ENCODE results near the gene ZFYVE28. TPM values are rescaled to one million over a fixed set of nuclear protein-coding genes. Genes with fewer than 3 reads are reported as not detected.

The ZFYVE28 gene
- total RNA-seq, 1 donor from 2014 or later, result 0.44 TPM

DNA sequence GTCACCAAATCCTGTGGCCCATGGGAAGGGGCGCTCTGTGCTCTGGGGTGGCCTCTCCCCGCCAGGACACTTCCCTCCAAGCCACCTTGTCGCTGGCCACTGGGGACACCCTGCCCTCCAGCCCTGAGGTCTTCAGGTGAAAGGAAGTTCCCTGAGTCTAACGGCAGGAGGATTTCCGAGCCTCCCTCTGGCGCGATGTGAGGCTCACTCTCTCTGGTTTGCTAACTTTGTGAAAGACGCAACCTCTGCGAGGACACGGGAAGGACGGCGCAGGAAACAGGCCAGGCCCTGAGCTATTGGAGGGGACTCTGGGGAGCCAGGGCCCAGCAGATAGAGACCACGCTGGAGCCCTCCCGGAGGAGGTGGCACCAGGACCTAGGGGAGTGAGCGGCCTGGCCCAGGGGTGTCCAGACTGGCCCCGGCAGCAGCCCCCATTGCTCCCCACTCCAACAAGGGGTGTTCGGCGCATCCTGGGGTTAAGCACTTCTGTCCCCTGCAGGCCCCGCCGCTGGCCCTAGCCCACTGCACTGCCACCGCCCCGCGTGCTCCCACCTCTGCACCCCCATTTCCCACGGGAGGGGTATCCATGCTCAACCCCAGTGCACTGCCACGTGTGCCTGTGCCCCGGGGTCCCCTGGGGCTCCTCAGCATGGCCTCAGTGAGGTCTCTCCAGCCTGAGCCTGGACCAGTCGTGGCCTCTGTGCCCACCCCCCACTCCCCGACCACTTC, 84.4 kb downstream of the ZFYVE28 start:
- H3K27ac Mint-ChIP-seq (ENCODE audit: unreplicated experiment), result no peak overlapping the region
- TF ChIP-seq, protein P1, sequence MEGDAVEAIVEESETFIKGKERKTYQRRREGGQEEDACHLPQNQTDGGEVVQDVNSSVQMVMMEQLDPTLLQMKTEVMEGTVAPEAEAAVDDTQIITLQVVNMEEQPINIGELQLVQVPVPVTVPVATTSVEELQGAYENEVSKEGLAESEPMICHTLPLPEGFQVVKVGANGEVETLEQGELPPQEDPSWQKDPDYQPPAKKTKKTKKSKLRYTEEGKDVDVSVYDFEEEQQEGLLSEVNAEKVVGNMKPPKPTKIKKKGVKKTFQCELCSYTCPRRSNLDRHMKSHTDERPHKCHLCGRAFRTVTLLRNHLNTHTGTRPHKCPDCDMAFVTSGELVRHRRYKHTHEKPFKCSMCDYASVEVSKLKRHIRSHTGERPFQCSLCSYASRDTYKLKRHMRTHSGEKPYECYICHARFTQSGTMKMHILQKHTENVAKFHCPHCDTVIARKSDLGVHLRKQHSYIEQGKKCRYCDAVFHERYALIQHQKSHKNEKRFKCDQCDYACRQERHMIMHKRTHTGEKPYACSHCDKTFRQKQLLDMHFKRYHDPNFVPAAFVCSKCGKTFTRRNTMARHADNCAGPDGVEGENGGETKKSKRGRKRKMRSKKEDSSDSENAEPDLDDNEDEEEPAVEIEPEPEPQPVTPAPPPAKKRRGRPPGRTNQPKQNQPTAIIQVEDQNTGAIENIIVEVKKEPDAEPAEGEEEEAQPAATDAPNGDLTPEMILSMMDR (IDR thresholded peaks at IDR 0.05; ENCODE audit: unreplicated experiment), result no peak

DNA sequence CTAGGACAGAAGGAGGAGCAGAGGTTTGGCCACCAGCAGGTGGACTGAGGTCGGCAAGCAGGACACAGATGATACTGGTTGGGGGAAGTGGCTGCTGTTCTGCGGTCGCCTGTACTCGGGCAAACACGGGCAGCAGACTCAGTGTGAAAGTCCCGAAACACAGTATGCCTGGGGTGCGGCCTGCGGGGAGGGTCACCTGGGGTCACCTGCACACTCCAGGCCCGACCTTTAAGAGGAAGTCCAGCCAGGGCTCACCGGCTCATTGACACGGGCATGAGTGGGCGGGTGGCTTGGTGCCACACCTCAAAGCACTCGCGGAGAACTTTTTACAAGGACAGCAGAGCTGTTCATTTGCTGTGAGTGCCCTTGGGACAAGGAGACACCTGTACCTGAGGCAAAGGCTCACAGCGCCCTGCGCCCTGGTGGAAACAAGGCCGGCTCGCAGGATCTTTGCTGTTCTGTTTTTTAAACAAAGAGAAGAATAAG, 85.0 kb downstream of the ZFYVE28 start:
- peak; percentile 3 for DNase-seq (ENCODE audit: low spot score)
- Mint-ChIP-seq H3K4me1 (ENCODE audit: unreplicated experiment) (peaks cover 4% of the 10 kb centered on the region), H3K36me3 (ENCODE audit: low read depth, unreplicated experiment) (peaks cover 6% of the 10 kb centered on the region), H3K9me3 (ENCODE audit: unreplicated experiment) (no peaks in the 10 kb centered on the region), H3K4me3 (ENCODE audit: unreplicated experiment) (no peak overlapping the region), H3K27ac (ENCODE audit: unreplicated experiment) (no peak overlapping the region), H3K27me3 (ENCODE audit: unreplicated experiment) (peaks cover 5% of the 10 kb centered on the region)
- TF ChIP-seq, protein P1 (IDR thresholded peaks at IDR 0.05; ENCODE audit: unreplicated experiment), result no peak

More for the DNA sequence above, 84.4 kb downstream of the ZFYVE28 start:
- peaks cover 5% of the 10 kb centered on the region for H3K27me3 Mint-ChIP-seq (ENCODE audit: unreplicated experiment)
- H3K9me3 Mint-ChIP-seq (ENCODE audit: unreplicated experiment), result no peaks in the 10 kb centered on the region
- H3K4me1 Mint-ChIP-seq (ENCODE audit: unreplicated experiment), result peaks cover 4% of the 10 kb centered on the region
- peaks cover 6% of the 10 kb centered on the region for H3K36me3 Mint-ChIP-seq (ENCODE audit: low read depth, unreplicated experiment)
- no peak overlapping the region for H3K4me3 Mint-ChIP-seq (ENCODE audit: unreplicated experiment)
- DNase-seq (ENCODE audit: low spot score), result peak; percentile 2

DNA sequence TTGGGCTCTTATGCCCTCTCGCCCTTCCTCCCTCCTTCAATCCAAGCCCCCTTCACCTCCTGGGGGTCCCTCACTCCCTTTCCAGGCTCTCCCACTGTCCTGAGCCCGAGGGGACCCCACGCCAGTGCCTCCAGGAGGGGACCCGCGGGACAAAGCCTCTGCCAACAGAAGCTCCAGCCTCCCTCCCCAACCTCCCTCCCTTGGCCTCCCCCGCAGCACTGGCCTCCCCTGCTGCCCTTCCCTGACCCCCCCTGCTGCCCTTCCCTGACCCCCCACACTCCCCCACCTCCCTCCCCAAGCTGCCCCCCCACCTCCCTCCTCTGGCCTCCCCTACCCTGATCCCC, 85.5 kb downstream of the ZFYVE28 start:
- DNase-seq (ENCODE audit: low spot score), result no peak
- H3K4me1 Mint-ChIP-seq (ENCODE audit: unreplicated experiment), result peaks cover 4% of the 10 kb centered on the region
- H3K27me3 Mint-ChIP-seq (ENCODE audit: unreplicated experiment), result peaks cover 5% of the 10 kb centered on the region
- peaks cover 6% of the 10 kb centered on the region for H3K36me3 Mint-ChIP-seq (ENCODE audit: low read depth, unreplicated experiment)
- no peaks in the 10 kb centered on the region for H3K9me3 Mint-ChIP-seq (ENCODE audit: unreplicated experiment)
- TF ChIP-seq, protein P1 (IDR thresholded peaks at IDR 0.05; ENCODE audit: unreplicated experiment), result no peak
- H3K27ac Mint-ChIP-seq (ENCODE audit: unreplicated experiment), result no peak overlapping the region
- no peak overlapping the region for H3K4me3 Mint-ChIP-seq (ENCODE audit: unreplicated experiment)

DNA sequence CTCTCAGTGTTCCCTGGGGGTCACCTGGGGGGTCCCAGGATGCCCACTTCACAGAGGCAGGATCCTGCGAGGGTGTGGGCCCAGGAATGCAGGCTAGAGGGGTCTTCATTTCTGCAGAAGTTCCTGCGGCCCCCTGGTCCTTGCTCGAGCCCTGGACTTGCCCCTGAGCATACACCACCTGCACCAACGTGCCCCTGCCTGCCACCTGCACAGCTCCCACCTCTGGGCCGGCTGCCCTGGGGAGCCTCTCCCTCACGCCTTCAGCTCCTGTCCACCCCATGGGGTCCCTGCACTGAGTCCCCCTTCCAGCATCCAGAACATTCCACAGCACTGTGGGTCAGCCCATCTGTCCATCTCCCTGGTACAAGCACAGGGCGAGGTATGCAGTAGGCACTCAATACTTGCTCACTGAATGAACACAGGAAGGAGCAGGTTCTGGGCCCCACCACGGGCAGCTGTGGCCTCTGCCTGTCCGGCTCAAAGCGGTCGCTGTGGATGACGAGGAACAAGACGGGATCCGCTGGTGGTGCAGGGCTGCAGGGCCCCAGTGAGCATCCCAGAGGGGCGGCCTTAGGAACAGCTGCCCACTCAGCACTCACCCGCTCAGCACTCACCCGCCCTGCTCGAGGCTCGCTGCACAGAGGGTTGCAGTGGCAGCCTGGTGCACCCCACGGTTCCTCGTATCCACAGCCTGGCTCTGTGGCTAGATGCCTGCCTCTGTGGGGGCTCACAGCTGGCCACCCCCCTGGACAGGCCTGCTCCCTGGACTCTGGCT, 86.1 kb downstream of the ZFYVE28 start:
- no peaks in the 10 kb centered on the region for H3K9me3 Mint-ChIP-seq (ENCODE audit: unreplicated experiment)
- TF ChIP-seq, protein P1 (IDR thresholded peaks at IDR 0.05; ENCODE audit: unreplicated experiment), result no peak
- peaks cover 6% of the 10 kb centered on the region for H3K36me3 Mint-ChIP-seq (ENCODE audit: low read depth, unreplicated experiment)
- peaks cover 5% of the 10 kb centered on the region for H3K27me3 Mint-ChIP-seq (ENCODE audit: unreplicated experiment)
- H3K4me3 Mint-ChIP-seq (ENCODE audit: unreplicated experiment), result no peak overlapping the region
- peaks cover 4% of the 10 kb centered on the region for H3K4me1 Mint-ChIP-seq (ENCODE audit: unreplicated experiment)
- no peak for DNase-seq (ENCODE audit: low spot score)
- H3K27ac Mint-ChIP-seq (ENCODE audit: unreplicated experiment), result no peak overlapping the region

All from endothelial cell (in vitro differentiated cells).